Effector memory CD8-positive, alpha-beta T cell (primary cell): ENCODE data around the gene SUPT4H1.

Experiments used
- ATAC-seq: fragments of 150-1000 bp; cut with Tn5 transposase; replicated peaks from 2 replicates; pipeline ENCODE4 v1.10.0; 2021; ENCODE audit warnings: mild to moderate bottlenecking, moderate library complexity
- DNase-seq, 3 experiments: peaks; one replicate each; pipeline ENCODE4 v3.0.0; 2021
- H3K27ac Mint-ChIP-seq, 2 donors: one replicate each; pipeline ENCODE4 v1.8.0; 2022; ENCODE audit warnings: mild to moderate bottlenecking in 2 of 2, mixed read lengths in 2 of 2, moderate library complexity in 2 of 2
- H3K27me3 Mint-ChIP-seq, 2 donors: one replicate each; pipeline ENCODE4 v1.8.0; 2022; ENCODE audit warnings: mixed read lengths in 2 of 2
- H3K36me3 Mint-ChIP-seq: one replicate; pipeline ENCODE4 v1.8.0; 2022; ENCODE audit warnings: mild to moderate bottlenecking, moderate library complexity, mixed read lengths; ENCODE audit not compliant: insufficient read depth
- H3K4me1 Mint-ChIP-seq, 2 donors: one replicate each; pipeline ENCODE4 v1.8.0; 2022; ENCODE audit warnings: low read depth in 2 of 2, mixed read lengths in 2 of 2
- H3K4me3 Mint-ChIP-seq, 2 donors: one replicate each; pipeline ENCODE4 v1.8.0; 2022; ENCODE audit warnings: mild to moderate bottlenecking in 2 of 2, mixed read lengths in 2 of 2, moderate library complexity in 2 of 2
- H3K9me3 Mint-ChIP-seq, 2 donors: one replicate each; pipeline ENCODE4 v1.8.0; 2022; ENCODE audit warnings: mixed read lengths in 2 of 2

SUPT4H1 gene

GRCh38 chr17:58376472-58377000 is 24.5 kb upstream of the SUPT4H1 start:
- peaks cover 3% of the 10 kb centered on the region for H3K36me3 Mint-ChIP-seq
- DNase-seq (no peak), ATAC-seq (no peak)
- H3K27ac Mint-ChIP-seq, result no peak overlapping the region
- no peaks in the 10 kb centered on the region for H3K9me3 Mint-ChIP-seq
- H3K4me1 Mint-ChIP-seq, result peaks cover 19 to 37% of the 10 kb centered on the region in 2 donors
- H3K27me3 Mint-ChIP-seq, result no peaks in the 10 kb centered on the region
- no peak overlapping the region for H3K4me3 Mint-ChIP-seq

- H3K27ac Mint-ChIP-seq, result peak overlapping the region in 1 of 2 donors; percentile 25
- no peak overlapping the region for H3K4me3 Mint-ChIP-seq
- no peaks in the 10 kb centered on the region for H3K27me3 Mint-ChIP-seq
- H3K4me1 Mint-ChIP-seq, result peaks cover 20 to 38% of the 10 kb centered on the region in 2 donors
- no peaks in the 10 kb centered on the region for H3K9me3 Mint-ChIP-seq
- ATAC-seq (no peak), DNase-seq (no peak)
- H3K36me3 Mint-ChIP-seq, result peaks cover 3% of the 10 kb centered on the region
Observed at GRCh38 chr17:58375811-58376210, 23.8 kb upstream of the SUPT4H1 start.

GRCh38 chr17:58375256-58375655 is 23.3 kb upstream of the SUPT4H1 start:
- H3K9me3 Mint-ChIP-seq, result no peaks in the 10 kb centered on the region
- DNase-seq (no peak), ATAC-seq (no peak)
- peaks cover 24 to 42% of the 10 kb centered on the region in 2 donors for H3K4me1 Mint-ChIP-seq
- H3K4me3 Mint-ChIP-seq, result no peak overlapping the region
- H3K36me3 Mint-ChIP-seq, result peaks cover 3% of the 10 kb centered on the region
- H3K27me3 Mint-ChIP-seq, result no peaks in the 10 kb centered on the region
- peak overlapping the region in 1 of 2 donors; percentile 25 for H3K27ac Mint-ChIP-seq

DNA sequence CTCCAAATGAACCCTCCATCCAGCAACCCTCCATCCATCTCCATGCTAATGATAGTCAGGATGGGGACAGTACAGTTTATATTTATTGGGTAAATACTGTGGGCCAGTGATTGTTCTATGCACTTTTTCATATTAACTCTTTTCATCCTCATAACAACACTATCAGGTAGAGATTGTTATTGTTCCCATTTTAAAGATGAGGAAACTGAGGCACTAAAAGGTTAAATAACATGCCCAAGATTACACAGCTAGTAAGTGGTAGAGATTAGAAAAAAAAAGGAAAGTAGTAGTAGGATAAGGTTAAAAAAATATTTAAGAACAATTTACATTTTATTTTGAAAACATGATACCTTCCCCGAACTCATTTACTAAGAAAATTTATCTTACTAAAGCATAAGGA is 21.9 kb upstream of the SUPT4H1 start:
- H3K9me3 Mint-ChIP-seq, result no peaks in the 10 kb centered on the region
- peaks cover 24 to 41% of the 10 kb centered on the region in 2 donors for H3K4me1 Mint-ChIP-seq
- peaks cover 3% of the 10 kb centered on the region for H3K36me3 Mint-ChIP-seq
- H3K27me3 Mint-ChIP-seq, result no peaks in the 10 kb centered on the region
- H3K27ac Mint-ChIP-seq, result no peak overlapping the region
- no peak overlapping the region for H3K4me3 Mint-ChIP-seq
- DNase-seq, result no peak
- no peak for ATAC-seq

GRCh38 chr17:58373003-58373402 is 21.0 kb upstream of the SUPT4H1 start:
- no peaks in the 10 kb centered on the region for H3K9me3 Mint-ChIP-seq
- H3K27ac Mint-ChIP-seq, result peak overlapping the region in 1 of 2 donors; percentile 83
- H3K27me3 Mint-ChIP-seq, result no peaks in the 10 kb centered on the region
- H3K4me1 Mint-ChIP-seq, result peaks cover 23 to 44% of the 10 kb centered on the region in 2 donors
- no peaks in the 10 kb centered on the region for H3K36me3 Mint-ChIP-seq
- DNase-seq (no peak), ATAC-seq (no peak)
- no peak overlapping the region for H3K4me3 Mint-ChIP-seq

DNA sequence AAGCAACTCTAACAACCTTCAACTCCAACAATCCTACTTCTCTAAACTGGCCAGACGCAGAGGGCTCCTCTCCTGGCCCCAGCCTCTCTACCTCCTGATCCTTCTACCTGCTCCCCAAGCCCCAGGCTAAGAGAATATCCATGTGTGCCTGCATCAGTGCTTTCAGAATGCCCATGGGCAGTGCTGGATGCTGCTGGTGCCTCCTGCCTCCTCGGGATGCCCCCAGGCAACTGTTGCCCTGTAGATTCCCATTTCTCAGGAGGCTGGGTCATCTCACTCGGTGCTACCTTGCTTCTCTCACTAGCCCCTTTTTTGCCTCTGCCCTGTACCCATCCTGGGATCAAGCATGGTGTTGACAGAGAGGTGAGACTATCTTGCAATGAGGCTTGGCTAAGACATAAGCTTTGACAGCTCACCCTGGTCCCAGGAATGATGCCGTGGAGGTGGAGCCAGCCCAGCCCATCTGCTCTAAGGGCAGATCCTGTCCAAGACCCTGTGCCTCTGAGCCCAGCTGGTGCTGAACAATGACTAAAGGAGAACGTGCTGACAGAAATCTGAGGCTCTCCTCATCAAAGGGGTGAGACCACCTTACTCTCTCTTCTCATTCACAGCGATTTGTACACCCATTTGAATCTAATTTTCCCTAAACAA is 19.4 kb upstream of the SUPT4H1 start:
- no peaks in the 10 kb centered on the region for H3K9me3 Mint-ChIP-seq
- peak overlapping the region; percentile 59 to 78 for H3K4me3 Mint-ChIP-seq
- H3K36me3 Mint-ChIP-seq, result no peaks in the 10 kb centered on the region
- no peaks in the 10 kb centered on the region for H3K27me3 Mint-ChIP-seq
- DNase-seq (no peak), ATAC-seq (no peak)
- peaks cover 23 to 38% of the 10 kb centered on the region in 2 donors for H3K4me1 Mint-ChIP-seq
- peak overlapping the region in 1 of 2 donors; percentile 56 for H3K27ac Mint-ChIP-seq

- Mint-ChIP-seq H3K27ac (peak overlapping the region; percentile 71 to 92), H3K4me3 (peak overlapping the region; percentile 73 to 78), H3K36me3 (peaks cover under 1% of the 10 kb centered on the region), H3K4me1 (peaks cover 23 to 38% of the 10 kb centered on the region in 2 donors), H3K27me3 (no peaks in the 10 kb centered on the region), H3K9me3 (no peaks in the 10 kb centered on the region)
- ATAC-seq (no peak), DNase-seq (no peak)
Observed at GRCh38 chr17:58370716-58371115, 18.7 kb upstream of the SUPT4H1 start.

DNA sequence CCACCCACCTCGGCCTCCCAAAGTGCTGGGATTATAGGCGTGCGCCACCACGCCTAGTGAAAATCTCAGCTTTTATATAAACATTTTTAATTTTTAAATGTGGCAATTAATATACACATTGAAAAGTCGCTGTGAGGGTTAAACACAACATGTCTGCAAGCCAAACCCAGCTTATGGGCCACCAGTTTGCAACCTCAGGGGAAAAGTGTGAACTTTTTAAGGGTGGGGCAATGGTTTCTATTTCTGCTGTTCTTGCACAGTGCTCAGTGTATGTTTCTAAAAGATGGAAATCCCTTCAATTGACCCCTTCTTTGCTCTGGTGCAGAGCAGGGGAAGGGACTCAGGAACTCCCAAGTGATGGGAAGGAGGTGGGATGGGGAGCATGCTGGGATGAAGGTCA is 18.3 kb upstream of the SUPT4H1 start:
- Mint-ChIP-seq H3K4me3 (peak overlapping the region; percentile 73 to 78), H3K27ac (peak overlapping the region; percentile 71 to 92), H3K27me3 (no peaks in the 10 kb centered on the region), H3K36me3 (peaks cover 4% of the 10 kb centered on the region), H3K4me1 (peaks cover 23 to 42% of the 10 kb centered on the region in 2 donors), H3K9me3 (no peaks in the 10 kb centered on the region)
- ATAC-seq (peak; percentile 63), DNase-seq (no peak)

GRCh38 chr17:58369214-58370031 is 17.4 kb upstream of the SUPT4H1 start:
- Mint-ChIP-seq H3K9me3 (no peaks in the 10 kb centered on the region), H3K4me1 (peaks cover 23 to 44% of the 10 kb centered on the region in 2 donors), H3K4me3 (peak overlapping the region; percentile 73 to 78), H3K27ac (peak overlapping the region; percentile 71 to 92), H3K36me3 (peaks cover 8% of the 10 kb centered on the region), H3K27me3 (no peaks in the 10 kb centered on the region)
- DNase-seq (no peak), ATAC-seq (peak; percentile 19)

DNA sequence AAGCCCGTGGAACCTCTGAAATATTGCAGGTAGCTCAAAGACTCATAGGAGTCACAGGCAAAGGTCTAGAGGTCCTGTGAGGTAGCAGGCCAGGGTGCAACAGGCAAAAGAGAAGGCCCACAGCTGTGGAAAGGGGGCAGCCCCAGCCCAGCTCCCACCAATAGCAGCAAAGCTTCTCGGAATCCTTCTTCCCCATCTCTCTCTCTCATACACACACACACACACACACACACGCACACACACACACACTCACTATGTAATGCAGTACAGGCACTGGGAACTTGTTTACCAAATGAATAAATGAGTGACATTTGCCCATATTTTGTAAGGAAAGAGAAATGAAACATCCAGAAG is 16.8 kb upstream of the SUPT4H1 start:
- Mint-ChIP-seq H3K27ac (peak overlapping the region in 1 of 2 donors; percentile 92), H3K27me3 (no peaks in the 10 kb centered on the region), H3K9me3 (no peaks in the 10 kb centered on the region), H3K36me3 (peaks cover 8% of the 10 kb centered on the region), H3K4me1 (peaks cover 23 to 44% of the 10 kb centered on the region in 2 donors), H3K4me3 (no peak overlapping the region)
- ATAC-seq (no peak), DNase-seq (no peak)

DNA sequence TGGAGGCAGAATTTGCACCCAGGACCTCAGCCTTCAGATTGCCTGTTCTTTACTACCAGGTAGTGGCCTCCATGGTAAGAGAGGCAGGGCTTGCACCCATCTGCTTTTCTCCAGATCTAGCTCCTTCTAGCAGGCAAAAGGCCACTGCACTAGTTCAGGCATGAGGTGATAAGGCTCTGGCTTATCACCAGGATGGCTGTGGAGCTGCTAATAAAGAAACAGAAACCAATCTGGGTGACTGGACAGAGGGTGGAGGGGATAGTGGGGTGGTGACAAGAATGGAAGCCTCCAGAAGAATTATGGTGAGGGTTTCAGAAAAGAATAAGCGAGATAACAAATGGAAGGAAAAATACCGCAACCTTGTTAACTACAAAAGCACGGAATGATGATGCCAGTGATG is 15.5 kb upstream of the SUPT4H1 start:
- no peaks in the 10 kb centered on the region for H3K27me3 Mint-ChIP-seq
- H3K36me3 Mint-ChIP-seq, result peaks cover 8% of the 10 kb centered on the region
- DNase-seq (no peak), ATAC-seq (no peak)
- H3K27ac Mint-ChIP-seq, result peak overlapping the region in 1 of 2 donors; percentile 62
- no peak overlapping the region for H3K4me3 Mint-ChIP-seq
- no peaks in the 10 kb centered on the region for H3K9me3 Mint-ChIP-seq
- peaks cover 24 to 40% of the 10 kb centered on the region in 2 donors for H3K4me1 Mint-ChIP-seq

DNA sequence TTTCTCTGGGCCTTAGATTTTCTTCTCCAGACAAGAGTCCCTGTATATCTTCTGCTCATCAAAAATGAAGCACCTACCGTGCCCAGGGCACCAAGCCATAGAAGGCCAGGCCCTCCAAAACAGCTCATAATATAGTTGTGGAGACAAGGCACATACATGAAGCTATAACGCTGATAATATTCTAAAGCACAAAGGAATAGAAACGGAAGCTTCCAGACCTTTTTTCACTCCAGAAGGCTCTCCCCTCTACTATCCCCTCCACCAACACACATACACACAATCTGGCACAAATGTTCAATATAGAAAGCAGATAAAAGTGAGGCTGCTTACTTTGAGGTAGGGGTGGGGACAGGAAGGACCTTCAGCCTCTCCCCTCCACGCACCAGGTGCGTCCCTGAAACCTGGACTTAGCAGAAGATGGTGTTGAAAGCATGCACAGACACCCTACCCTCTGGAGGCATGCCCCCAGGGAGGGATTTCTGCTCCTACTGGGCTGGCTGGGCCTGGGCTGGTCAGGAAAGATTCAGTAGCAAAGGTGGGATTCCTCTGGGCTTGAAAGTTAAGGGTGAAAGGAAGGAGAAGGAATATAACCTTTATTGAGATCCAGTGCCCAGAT is 14.1 kb upstream of the SUPT4H1 start:
- peaks cover 18 to 31% of the 10 kb centered on the region in 2 donors for H3K4me1 Mint-ChIP-seq
- ATAC-seq (no peak), DNase-seq (no peak)
- no peak overlapping the region for H3K4me3 Mint-ChIP-seq
- peak overlapping the region in 1 of 2 donors; percentile 67 for H3K27ac Mint-ChIP-seq
- H3K9me3 Mint-ChIP-seq, result no peaks in the 10 kb centered on the region
- peaks cover 8% of the 10 kb centered on the region for H3K36me3 Mint-ChIP-seq
- H3K27me3 Mint-ChIP-seq, result no peaks in the 10 kb centered on the region

DNA sequence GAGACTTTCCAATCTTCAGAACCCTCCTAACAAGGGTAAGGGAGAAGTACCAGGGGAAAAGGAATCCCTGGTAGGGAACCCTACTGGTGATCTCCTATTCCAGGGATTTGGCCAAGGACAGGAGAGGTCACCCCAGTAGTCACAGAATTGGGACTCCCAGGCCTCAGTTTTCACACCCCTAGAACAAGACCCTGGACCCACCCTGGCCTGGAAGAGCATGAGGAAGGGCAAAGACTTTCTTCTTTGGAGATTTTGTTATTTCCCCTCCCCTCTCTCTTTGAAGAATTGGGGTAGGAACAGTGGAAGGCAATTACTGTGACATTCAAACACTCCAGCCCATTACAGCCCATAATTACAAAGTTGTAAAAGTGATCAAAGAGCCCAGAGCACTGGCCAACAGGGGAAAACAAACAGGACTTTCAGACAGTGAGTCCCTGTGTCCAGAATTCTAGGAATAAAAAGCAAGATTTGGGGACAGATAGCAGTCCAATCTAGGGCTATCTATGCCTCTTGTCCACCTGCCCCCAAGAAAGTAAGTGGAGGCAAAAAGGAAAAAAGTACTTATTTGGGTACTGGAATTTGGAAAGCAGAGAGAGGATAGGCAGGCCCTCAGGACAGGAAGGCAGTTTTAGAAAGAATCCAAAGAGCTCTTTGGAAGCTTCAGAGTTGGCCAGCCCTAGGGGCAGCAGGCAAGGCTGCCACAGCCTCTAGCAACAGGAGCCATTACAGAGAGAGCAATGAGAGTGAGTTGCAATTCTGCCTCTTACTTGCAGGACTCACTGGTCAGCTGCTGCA is 13.4 kb upstream of the SUPT4H1 start:
- no peaks in the 10 kb centered on the region for H3K9me3 Mint-ChIP-seq
- ATAC-seq (no peak), DNase-seq (no peak)
- H3K36me3 Mint-ChIP-seq, result peaks cover 8% of the 10 kb centered on the region
- H3K27ac Mint-ChIP-seq, result peak overlapping the region in 1 of 2 donors; percentile 67
- no peak overlapping the region for H3K4me3 Mint-ChIP-seq
- peaks cover 12 to 26% of the 10 kb centered on the region in 2 donors for H3K4me1 Mint-ChIP-seq
- H3K27me3 Mint-ChIP-seq, result no peaks in the 10 kb centered on the region
